GDM1 (cell line): ENCODE data around the gene COL27A1.
"Not testable (repeated sequence)": the region's sequence is repeated elsewhere in the genome, so short reads cannot be mapped to it uniquely, and the experiment has no call there.

Experiments used
- DNase-seq: peaks from one replicate; lab custom pipeline; 2025; lab: John Stamatoyannopoulos, UW

COL27A1 gene

GRCh38 chr9:114184071-114184470 is 28.7 kb downstream of the COL27A1 start:
- no peak for DNase-seq

GRCh38 chr9:114184866-114185265 is 29.5 kb downstream of the COL27A1 start:
- DNase-seq, result no peak

- no peak for DNase-seq
These were observed 30.5 kb downstream of the COL27A1 start for GRCh38 chr9:114185570-114186490.

- no peak for DNase-seq
These were observed 31.4 kb downstream of the COL27A1 start for GRCh38 chr9:114186605-114187289.

- DNase-seq, result no peak
These were observed 32.5 kb downstream of the COL27A1 start for GRCh38 chr9:114187827-114188226.

- no peak for DNase-seq
These were observed 34.7 kb downstream of the COL27A1 start for GRCh38 chr9:114189823-114190562.

- no peak for DNase-seq
These were observed 35.2 kb downstream of the COL27A1 start for GRCh38 chr9:114190563-114190905.

- not testable (repeated sequence) for DNase-seq
These were observed 36.1 kb downstream of the COL27A1 start for GRCh38 chr9:114191402-114191801.

- no peak for DNase-seq
These were observed 37.2 kb downstream of the COL27A1 start for GRCh38 chr9:114192539-114192938.

- no peak for DNase-seq
These were observed 37.8 kb downstream of the COL27A1 start for GRCh38 chr9:114193090-114193489.

- DNase-seq, result no peak
These were observed 40.8 kb downstream of the COL27A1 start for GRCh38 chr9:114196117-114196516.

- no peak for DNase-seq
These were observed 41.8 kb downstream of the COL27A1 start for GRCh38 chr9:114196979-114197622.

- DNase-seq, result no peak
These were observed 43.1 kb downstream of the COL27A1 start for GRCh38 chr9:114198249-114199040.

GRCh38 chr9:114200721-114201300 is 45.5 kb downstream of the COL27A1 start:
- DNase-seq, result no peak

- DNase-seq, result no peak
These were observed 47.1 kb downstream of the COL27A1 start for GRCh38 chr9:114202396-114202795.

- DNase-seq, result no peak
These were observed 47.5 kb downstream of the COL27A1 start for GRCh38 chr9:114202849-114203248.

GRCh38 chr9:114203410-114204140 is 48.2 kb downstream of the COL27A1 start:
- DNase-seq, result no peak

- no peak for DNase-seq
These were observed 48.9 kb downstream of the COL27A1 start for GRCh38 chr9:114204265-114204664.

GRCh38 chr9:114205171-114206015 is 50.1 kb downstream of the COL27A1 start:
- DNase-seq, result no peak
